Choroid plexus epithelial cell (primary cell): ENCODE measurements around the gene SLC22A23.

ENCODE experiments used
- DNase-seq: peaks from one replicate; pipeline ENCODE4 v3.0.0-alpha.2; 2010; ENCODE audit warnings: low read depth
- H3K4me3 ChIP-seq: 2 replicates; pipeline ENCODE4 v1.5.1; 2011; ENCODE audit warnings: low read depth, mild to moderate bottlenecking, control low read depth, low read length, moderate library complexity
- TF ChIP-seq, protein P1 (sequence below): conservative IDR thresholded peaks from 2 replicates; pipeline ENCODE4 v1.5.1; 2011; ENCODE audit warnings: low read depth, mild to moderate bottlenecking, control low read depth, inconsistent platforms, low read length, moderate library complexity

SLC22A23 gene

DNA sequence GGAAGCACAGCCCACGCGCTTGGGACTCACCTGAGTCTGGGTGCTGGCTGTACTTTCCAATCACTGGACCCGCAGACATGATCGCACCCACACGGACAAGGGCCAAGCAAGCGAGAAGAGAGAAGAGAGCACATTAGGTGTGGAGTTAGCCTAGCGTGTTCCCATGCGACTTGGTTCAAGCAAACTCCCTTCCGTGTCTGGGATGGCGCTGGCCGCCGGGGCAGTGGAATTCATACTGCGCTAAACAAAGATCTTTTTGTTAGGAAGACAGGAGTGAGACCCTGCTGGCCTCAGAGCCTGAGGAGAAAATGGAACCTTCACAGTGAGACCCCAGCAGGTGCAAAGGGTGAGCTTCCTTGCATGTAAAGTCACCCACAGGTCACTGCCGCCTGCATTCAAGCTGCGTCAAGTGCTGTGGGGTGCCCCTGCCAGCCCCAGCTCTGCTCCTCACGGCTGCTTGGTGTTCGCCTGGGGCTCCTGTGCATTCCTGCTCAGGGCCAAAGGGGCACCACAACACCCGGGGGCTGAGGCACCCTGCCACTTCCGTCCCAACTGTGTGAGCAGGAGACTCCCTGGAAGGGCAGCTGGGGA, 171.7 kb downstream of the SLC22A23 start:
- TF ChIP-seq, protein P1, sequence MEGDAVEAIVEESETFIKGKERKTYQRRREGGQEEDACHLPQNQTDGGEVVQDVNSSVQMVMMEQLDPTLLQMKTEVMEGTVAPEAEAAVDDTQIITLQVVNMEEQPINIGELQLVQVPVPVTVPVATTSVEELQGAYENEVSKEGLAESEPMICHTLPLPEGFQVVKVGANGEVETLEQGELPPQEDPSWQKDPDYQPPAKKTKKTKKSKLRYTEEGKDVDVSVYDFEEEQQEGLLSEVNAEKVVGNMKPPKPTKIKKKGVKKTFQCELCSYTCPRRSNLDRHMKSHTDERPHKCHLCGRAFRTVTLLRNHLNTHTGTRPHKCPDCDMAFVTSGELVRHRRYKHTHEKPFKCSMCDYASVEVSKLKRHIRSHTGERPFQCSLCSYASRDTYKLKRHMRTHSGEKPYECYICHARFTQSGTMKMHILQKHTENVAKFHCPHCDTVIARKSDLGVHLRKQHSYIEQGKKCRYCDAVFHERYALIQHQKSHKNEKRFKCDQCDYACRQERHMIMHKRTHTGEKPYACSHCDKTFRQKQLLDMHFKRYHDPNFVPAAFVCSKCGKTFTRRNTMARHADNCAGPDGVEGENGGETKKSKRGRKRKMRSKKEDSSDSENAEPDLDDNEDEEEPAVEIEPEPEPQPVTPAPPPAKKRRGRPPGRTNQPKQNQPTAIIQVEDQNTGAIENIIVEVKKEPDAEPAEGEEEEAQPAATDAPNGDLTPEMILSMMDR: no peak
- DNase-seq: no peak
- H3K4me3 ChIP-seq: no peak overlapping the region

DNA sequence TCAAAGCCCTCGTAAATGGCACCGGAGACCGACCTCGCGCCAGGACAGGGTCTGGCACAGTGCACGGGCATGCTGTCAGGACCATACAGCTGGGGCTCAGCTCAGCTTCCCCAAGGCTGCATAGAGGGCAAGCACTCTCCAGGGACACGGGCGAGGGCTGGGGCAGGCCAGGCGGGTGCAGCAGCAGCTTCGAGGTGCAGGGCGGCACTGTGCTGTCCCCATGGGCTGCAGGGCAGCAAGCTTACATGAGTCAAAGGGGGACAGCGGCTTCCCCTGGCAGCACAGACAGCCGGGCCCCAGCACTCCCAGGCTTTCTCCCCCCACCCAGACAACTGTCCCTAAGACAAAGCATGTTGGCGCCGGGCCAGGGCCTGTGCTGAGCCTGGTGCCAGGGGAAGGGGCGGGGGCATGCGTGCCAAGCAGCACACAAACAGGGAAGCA, 172.4 kb downstream of the SLC22A23 start:
- TF ChIP-seq, protein P1: no peak
- no peak for DNase-seq
- no peak overlapping the region for H3K4me3 ChIP-seq

DNA sequence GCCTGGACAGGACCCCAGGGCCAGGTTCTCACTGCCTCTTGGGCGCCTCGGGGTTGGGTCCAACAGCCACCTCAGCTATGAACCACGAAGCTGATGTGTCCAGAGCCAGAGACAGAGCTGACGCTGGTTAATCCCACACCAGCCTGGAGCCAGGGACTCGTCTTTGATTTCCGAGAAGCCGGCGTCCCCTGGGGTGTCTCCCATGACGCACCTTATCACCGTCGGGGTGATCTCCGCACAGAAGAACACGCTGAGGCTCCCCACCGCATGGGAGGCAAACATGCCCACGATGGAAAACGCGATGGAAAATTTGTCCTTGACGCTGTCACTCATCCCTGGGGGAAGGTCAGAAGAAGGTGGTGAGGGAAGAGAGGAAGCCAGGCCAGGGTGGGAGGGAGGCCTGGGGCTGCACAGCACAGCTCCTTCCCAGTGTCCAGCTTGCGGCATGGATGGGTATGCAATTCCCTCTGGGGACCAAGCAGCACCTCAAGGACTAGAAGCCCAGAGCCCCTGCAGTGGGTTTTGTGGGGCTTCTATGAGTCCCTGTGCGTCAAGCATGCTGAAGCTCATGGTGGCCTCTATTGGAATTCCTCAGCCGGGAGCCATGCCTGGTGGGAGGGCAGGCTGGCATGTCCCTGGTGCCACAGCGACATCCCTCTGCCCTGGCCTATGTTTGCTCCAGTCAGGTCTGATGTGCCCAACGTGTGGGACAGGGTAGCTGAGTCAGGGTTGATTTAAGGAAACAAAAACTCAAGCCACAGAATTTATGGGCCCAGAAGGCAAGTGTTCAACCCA, 173.0 kb downstream of the SLC22A23 start:
- no peak overlapping the region for H3K4me3 ChIP-seq
- TF ChIP-seq, protein P1: no peak
- no peak for DNase-seq

DNA sequence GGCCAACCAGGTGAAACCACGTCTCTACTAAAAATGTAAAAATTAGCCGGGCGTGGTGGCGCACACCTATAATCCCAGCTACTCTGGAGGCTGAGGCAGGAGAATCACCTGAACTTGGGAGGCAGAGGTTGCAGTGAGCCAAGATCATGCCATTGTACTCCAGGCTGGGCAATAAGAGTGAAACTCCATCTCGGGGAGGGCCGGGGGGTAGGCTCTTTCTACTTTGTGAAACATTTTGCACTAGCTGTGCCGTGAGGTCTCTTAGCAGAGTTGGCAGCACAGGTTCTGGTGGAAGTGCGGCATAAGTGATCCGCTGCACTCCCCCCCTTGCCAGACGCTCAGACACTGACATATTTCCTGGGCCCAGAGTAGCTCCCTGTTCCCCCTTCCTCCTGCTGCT, 173.6 kb downstream of the SLC22A23 start:
- DNase-seq: no peak
- TF ChIP-seq, protein P1: no peak
- H3K4me3 ChIP-seq: no peak overlapping the region

DNA sequence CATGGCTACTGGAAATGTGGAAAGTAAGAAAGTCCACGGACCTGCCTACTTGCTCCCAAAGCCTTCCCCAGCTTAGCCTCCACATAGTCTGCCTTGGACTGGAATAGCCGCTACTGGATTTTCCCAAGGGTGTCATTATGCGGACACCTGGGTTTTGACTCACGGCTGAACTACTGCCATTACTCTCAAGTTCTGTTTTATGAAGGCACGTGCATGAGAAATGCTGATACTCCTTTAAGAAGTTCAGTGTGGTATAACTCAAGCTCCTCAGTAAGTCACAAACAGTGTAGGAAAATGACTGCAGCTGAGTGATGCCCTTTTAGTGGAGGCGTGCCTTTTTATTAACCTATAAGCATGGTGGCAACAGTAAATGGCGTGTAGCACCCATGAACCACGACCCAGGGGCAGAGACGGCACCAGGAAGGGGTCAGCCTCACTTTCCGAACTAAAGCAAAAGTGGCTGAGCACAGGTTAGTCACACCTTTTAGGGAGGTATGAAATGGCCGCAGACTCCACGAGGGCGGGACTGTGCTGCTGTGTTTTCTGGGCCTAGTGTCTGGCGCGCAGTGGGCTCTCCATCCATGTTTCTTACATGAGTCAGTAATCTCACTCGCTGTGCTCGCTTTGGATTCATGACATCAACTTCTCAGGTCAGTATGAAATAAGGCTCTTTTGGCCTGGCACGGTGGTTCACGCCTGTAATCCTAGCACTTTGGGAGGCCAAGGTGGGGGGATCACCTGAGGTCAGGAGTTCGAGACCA, 174.2 kb downstream of the SLC22A23 start:
- TF ChIP-seq, protein P1: no peak
- no peak overlapping the region for H3K4me3 ChIP-seq
- DNase-seq: no peak

DNA sequence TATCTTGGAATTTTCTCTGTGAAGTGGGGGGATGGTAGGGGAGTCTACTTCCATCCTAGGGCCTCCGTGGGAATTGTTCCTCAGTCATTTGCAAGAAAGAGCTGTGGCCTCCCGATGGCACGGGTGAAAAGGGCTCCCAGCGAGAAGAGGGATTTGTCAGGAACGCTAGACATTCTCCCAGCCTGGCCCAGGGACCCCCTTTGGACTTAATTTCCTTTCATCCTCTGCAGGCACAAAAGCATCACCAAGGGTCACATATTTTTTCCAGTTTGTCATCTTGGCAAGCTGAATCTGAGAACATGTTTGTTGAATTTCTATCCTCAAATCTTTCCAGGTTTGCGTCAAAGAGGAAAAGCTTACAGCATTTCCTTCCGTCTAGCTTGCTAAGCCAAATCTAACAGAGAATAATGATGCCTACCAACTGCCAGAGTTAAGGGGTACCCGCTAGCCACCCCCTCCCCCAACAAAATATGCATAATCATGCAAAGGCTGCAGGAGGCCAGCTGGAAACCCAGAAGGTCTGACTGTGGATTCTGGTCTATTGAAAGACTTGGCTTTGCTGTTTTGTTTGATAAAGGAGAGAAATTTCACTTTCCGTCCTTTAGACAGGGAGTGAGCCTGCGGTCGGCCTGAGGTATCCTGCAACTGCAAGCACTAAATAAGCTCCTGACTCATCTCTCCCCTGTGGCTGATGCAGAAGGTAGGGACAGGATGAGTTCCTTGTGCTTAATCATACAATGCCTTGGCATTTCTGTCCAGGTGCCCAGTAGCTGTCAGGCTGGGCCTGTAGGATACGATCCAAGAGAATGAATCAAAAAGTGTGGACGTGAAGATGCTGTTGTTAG, 175.0 kb downstream of the SLC22A23 start:
- no peak overlapping the region for H3K4me3 ChIP-seq
- DNase-seq: peak; percentile 90
- TF ChIP-seq, protein P1: no peak
